HG03064 (cell line): ENCODE data around the gene ESPNL.

Experiments
- ATAC-seq: cut with Tn5 transposase; IDR thresholded peaks from one replicate; pipeline ENCODE4 v1.9.1; 2021; ENCODE audit warnings: low read depth; ENCODE audit not compliant: unreplicated experiment

Gene ESPNL

DNA sequence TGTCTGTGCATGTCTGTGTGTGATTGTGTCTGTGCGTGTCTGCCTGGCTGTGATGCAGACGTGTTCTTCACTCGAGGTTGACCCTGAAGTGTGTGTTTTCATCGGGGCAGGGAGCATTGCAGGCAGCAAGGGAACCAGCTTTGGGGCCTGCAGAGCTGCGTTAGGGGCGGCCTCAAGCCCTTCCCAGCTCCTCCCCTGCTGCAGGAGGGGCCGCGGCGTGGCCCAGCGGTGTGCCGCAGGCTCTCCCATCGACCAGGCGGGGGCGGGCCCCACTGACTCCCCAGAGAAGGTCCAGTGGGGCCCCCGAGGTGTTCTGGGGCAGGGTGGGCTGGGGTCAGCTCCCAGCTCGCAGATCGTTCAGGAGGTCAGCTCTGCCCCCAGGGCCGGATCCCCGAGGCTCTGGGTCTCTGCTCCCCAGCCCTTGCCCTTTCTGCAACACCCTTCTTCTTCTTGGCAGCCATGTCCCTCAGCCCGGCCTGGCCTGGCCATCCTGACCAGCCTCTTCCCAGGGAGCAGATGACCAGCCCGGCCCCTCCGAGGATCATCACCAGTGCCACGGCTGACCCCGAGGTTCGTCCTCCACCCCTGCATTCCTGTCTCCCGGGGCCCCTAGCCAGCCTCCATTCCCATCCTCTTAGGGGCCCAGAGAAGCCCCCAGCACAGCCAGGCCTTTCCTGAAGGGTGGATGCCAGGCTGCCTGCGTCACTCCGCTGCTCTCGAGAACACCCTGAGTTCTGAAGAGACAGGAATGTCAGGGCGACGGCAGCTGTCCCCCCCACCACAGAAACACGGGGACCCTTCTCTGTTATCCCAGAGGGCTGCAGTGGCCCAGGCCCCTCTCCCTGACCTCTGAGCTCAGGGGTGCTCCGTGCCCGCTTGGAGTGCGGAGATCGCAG is 27.3 kb downstream of the ESPNL start:
- no peak for ATAC-seq

DNA sequence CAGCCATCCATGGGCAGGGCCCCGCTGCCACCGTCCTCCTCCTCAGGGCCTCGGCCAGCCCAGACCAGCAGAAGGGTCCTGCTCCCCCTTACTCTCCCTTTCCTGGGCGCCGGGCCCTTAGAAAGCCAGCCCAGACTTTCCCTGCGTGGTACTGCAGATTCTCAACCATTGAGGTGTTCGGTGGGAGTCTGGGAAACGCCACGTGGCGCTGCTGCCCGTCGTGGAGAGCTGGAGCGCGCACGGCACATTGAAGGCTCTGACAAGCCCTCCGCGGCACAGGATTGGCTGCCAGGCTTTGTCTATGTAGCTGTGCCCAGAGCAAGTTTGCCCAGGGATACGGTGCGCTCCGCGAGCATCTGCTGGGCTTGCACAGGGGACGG is 27.9 kb downstream of the ESPNL start:
- no peak for ATAC-seq

DNA sequence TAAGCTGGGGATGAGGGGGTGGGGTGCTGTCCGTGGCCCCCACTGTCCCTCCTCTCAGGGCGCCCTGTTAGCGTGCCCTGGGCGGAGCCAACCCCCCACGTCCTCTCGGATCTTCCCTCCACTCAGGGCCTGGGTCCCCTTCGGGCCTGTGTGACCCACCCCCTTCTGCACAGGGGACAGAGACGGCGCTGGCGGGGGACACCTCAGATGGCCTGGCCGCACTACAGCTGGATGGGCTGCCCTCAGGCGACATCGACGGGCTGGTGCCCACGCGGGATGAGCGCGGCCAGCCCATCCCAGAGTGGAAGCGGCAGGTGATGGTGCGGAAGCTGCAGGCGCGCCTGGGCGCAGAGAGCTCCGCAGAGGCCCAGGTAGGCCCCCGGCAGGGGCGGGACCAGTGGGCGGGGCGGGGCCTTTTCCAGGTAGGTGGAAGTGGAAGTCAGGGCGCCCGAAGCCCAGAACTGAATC is 28.4 kb downstream of the ESPNL start:
- no peak for ATAC-seq

DNA sequence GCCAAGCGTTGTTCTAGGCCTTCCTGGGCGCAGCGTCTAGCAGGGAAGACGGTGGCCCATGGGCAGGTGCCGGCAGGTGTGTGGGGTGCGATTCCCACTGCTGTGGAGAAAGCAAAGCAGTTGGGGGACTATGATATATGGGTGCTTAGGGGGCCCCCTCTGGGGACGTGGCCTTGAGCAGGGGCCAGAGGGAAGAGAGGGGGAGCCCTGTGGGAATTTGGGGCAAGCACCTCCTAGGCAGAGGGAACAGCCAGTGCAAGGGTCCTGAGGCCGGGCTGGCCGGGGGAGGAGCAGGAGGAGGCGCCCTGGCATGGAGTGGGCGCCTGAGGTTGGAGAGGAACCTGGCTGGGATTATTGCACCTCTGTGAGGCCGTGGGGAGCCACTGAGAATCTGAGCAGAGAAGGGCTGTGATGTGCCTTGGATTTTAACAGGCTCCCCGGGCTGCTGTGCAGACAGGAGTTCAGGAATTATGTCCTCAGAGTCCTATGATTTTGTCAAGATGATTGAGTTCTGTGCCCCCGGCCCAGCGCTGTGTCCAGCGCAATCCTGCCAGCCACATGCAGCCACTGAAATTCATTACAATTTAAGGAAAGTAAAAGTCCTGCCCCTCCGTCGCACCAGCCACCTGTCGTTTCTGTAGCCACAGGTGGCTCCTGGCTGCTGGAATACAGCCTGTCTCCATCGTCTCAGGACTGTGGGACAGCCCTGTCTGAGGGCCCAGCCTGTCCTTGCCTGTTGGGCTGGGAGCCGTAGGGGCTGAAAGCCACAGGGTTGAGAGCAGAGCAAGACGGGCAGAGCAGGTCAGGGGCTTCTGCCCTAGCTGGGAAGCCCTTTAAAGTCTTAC is 29.2 kb downstream of the ESPNL start:
- no peak for ATAC-seq

DNA sequence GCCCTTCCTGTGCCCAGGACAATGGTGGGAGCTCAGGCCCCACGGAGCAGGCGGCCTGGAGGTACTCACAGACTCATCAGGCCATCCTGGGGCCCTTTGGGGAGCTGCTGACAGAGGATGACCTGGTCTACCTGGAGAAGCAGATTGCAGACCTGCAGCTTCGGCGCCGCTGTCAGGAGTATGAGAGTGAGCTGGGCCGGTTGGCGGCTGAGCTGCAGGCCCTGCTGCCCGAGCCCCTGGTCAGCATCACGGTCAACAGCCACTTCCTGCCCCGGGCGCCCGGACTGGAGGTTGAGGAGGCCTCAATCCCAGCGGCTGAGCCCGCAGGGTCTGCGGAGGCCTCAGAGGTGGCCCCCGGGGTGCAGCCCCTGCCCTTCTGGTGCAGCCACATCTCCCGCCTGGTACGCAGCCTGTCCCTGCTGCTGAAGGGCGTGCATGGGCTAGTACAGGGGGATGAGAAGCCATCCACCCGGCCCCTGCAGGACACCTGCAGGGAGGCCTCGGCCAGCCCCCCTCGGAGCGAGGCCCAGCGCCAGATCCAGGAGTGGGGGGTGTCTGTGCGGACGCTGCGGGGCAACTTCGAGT is 30.1 kb downstream of the ESPNL start:
- no peak for ATAC-seq

DNA sequence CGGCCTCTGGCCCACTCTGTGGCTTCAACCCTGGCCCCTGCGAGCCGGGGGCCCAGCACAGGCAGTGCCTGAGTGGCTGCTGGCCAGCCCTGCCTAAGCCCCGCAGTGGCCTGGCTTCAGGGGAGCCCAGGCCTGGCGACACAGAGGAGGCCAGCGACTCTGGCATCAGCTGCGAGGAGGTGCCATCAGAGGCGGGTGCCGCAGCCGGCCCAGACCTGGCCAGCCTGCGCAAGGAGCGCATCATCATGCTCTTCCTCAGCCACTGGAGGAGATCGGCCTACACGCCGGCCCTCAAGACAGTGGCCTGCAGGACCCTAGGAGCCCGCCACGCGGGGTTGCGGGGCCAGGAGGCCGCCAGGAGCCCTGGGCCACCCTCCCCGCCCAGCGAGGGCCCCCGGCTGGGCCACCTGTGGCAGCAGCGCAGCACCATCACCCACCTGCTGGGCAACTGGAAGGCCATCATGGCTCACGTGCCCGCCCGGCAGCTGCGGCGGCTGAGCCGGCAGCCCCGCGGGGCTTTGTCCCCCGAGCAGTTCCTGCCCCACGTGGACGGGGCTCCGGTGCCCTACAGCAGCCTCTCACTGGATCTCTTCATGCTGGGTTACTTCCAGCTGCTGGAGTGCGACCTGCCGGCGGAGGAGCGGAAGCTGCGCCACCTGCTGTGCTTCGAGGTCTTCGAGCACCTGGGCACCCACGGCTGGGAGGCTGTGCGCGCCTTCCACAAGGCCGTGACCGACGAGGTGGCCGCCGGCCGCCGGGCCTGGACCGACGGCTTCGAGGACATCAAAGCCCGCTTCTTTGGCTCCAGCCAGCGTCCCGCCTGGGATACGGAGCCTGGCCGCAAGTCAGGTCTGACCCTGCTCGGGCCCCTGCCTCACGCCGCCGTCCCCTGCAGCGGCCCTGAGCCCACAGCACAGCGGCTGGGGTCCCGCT is 30.8 kb downstream of the ESPNL start:
- no peak for ATAC-seq

DNA sequence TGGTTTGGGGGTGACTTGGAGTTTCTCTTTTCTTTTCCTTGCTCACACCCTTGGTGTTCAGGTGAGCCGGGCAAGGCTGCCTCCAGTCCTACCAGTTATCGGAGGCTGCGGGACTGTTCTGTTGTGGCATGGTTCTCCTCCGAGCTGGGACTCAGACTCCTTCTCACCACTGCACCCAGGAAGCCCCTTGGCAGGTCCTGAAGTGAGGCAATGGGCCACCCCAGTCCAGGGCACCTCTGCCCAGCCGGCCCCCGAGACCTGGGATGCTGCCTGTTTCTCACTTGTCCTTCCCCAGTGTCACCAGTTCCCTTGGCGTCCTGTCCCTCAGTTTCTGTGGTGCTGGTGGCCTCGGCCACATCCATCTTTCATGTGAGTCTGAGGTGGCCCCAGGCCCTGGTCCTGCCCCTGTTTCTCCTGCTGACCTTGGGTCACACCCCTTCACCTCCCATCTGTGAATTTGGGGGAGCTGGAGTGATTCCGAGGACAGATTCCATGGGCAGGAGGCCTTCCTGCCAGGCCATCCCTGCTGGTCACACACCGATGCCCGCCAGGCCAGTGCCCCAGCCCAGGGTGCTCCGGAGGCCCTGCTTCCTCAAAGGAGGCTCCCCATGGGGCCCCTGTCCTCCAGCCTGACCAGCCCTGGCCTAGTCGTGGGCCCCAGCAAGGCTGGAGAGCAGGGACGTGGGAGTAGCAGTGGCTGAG is 31.8 kb downstream of the ESPNL start:
- no peak for ATAC-seq

DNA sequence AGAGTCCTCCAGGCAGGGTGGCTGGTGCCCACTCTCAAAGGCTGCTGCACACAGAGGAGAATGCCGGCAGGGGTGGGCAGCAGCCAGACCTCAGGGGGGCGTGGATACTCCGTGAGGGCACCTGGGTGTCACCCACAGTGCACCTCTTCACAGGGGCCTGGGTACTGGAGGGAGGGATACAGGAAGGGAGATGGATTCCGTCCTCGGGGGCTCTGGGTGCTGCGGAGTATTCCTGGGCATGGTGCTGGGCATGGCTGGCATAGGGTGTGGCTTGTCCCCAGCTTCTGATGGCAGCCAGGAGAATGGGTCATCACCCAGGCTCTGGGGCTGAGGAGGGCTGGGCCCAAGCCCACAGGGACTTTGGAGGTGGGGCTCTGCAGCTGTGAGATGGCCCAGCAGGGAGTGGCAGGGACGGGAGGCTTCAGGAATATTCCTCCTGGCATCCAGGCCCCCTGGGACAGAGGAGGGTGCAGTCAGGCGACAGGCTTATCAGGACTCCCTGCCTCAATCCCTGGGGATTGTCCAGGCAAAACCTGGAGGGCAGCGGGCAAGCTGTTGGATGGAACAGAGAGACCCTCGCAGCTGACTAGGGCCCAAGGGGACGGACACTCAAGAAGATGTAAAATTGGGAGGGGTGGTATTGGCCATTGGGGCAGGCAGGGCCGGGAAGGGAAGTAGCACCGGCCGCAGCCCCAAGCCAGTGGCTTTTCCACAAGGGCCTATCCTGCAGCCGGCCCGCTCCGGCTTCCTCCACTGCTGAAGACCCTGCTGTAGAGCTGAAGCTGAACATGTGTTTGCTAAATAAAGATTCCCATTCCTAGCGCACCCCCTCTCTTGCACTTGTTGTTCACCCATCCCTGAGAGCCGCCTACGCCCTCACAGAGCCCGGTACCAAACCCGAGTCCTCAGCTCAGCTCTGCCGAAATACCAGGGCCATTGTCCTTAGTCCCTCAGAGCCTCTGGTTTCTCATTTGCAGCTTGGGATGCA is 32.6 kb downstream of the ESPNL start:
- ATAC-seq, result no peak

DNA sequence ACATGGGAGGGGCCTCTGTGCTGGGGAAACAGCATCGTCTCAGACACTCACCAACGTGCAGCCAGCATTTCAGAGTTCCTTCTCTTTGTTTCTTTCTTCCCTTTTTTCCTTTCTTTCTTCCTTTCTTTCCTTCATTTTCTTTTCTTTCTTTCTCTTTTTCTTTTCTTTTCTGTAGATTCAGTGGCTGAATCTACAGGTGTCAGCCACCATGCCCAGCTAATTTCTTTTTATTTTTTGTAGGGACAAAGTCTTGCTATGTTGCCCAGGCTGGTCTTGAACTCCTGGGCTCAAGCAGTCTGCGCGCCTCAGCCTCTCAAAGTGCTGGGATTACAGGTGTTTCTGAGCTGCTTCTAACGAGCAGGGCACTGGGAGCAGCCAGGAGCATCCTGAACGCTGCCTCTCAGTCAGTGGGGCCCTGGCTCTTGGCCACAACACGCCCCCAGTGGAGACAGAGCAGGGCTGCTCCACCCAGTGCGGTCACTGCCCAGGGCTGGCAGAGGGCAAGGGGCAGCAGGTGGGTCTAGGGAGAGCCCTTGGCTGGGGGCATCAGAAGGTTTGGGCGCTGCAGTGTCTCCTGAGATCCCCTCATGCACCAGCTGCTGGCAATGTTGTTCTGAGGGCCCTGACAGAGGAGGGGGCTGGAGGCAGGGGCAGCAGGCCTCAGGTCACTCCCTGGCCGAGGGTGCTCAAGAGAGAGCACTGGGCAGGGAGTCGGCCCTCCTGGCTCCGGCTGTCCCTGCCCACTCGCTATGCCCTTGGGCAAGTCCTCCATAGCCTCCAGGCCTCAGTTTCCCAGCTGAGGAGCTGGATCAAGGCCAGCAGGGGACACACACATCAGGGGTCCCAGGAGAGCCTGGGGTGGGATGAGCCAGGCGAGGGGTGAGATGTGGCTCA is 33.6 kb downstream of the ESPNL start:
- ATAC-seq, result no peak

DNA sequence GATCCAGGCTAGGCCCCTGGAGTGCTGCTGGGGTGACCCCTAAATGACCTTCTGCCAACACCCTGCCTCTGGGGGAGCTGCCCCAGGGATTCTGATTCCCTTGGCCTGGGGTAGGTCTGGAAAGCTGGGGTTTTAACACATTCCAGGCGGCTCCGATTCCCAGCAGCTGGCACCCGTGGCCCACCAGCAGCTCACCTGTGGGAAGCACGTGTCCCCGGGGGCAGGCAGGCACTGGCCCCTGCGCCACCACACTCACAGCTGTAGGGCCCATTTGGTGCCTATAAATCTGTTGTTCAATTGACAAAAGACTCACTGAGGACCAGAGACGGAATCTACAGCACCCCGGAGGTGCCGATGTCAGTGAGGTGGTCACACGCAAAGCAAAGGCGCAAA is 34.2 kb downstream of the ESPNL start:
- no peak for ATAC-seq

DNA sequence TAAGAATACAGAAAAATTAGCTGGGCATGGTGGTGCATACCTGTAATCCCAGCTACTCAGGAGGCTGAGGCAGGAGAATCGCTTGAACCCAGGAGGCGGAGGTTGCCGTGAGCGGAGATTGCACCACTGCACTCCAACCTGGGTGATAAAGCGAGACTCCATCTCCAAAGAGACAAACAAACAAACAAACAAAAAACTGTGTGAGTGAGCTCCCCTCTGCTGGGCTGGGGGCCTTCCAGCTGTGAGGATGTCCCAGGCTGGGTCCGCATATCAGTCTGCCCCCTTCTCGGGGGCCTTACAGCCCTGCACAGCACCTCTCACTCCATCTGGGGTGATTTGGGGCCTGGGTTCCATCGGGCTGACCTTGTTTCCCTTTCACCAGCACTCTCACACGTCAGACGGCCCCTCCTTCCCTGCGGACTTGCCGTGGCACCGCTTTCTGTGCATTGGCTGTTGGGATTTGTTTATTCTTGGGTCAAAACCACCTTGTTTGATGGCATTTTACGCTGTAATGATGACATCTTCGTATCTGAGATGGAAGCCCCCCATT is 35.5 kb downstream of the ESPNL start:
- ATAC-seq, result no peak

DNA sequence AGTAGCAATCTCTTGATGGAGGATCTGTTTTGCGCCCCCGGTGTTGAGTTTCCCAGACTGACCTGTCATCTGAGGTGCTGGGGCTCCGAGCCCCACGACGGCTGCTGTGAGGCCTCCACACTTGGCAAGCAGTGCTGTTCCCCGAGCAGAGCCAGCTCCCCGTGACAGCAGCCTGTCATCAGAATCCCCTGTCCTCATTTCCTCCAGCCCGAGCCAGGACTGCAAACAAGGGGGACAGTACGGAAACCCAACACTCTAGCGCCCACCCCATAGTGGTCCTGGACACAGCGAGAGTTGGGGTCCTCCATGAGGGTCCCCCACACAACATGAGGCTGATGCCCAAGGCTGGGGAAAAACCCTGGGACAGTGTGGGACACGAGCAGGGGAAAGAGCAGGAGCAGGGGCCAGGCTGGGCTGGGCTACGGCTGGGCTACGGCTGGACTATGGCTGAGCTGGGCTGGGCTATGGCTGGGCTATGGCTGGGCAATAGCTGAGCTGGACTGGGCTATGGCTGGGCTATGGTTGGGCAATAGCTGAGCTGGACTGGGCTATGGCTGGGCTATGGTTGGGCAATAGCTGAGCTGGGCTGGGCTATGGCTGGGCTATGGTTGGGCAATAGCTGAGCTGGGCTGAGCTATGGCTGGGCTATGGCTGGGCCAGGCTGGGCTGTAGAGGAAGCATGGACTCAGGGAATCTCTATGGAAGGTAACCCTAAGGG is 36.8 kb downstream of the ESPNL start:
- ATAC-seq, result no peak

DNA sequence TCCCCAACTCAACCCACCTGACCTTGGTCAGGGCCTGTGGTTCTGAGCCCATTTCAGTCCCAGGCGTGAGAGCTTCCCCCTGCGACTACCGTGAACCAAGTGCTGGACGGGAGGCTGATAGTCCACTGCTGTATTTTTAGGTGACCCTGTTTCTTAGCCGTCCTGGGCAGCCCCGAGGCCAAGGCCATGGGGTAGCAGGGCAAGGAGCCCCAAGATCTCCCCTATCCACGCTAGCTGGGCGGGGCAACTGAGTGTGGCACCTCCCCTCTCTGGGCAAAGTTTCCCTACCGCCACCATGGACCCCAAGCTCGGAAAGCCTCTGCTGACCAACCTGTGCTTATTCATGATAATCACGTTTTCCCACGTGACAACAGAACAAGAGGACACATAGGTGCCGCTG is 37.7 kb downstream of the ESPNL start:
- no peak for ATAC-seq

DNA sequence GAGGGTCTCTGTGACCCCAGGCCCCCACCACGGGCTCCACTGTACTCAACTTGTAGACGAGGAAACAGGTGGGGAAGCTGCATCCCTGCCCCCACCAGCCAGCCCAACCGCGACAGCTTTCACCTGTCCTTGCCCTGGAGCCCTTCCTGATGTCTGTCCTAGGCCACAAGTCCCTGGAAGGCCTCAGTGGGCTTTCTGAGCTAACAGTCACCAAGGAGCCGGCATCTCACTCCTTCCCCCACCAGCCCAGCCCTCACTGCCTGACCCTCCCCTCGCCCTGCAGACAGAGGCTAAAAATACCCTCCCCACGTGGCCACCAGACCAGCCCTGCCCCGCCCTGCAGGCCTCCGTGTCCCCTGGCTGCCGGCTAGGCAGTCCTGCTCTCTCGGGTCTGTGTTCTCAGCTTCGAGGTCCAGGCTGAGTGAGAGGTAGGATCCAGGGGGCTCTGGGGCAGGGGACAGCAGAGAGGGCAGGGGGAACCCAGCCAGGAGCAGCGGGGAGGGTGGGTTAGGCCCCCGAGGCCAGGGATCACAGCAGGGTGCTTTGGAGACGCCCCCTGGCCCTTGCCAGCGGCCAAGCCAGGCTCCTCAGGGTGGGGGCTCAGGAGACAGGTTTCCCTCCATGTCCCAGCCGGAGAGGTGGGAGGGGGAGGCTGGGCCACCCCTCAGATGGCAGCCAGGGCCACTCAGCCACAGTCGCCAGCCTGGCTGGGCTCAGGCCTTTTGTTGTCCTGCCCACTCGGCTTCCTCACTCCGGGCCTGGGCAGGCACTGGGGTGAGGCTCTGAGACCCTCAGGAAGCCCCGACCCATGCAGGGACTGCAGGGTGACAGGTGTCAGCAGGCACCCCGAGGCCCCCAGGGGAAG is 38.4 kb downstream of the ESPNL start, which contains the start of gene KLHL30:
Gene KLHL30 (plus strand): TSS at position 338 of the 865 bp plus-strand sequence. CDS start 2,087 bp downstream, outside the sequence.
- ATAC-seq, result no peak
